IPS-20b (cell line): ENCODE results near the gene NOXA1.

Experiments
- H3K27ac ChIP-seq: one replicate; pipeline ENCODE4 v1.5.1; 2013; ENCODE audit warnings: low read length
- H3K27me3 ChIP-seq: 2 replicates; pipeline ENCODE4 v1.6.1; 2013; ENCODE audit warnings: mild to moderate bottlenecking, low read length, inconsistent platforms; ENCODE audit not compliant: insufficient read depth
- H3K36me3 ChIP-seq: 2 replicates; pipeline ENCODE4 v1.6.1; 2013; ENCODE audit warnings: low read depth, mild to moderate bottlenecking, inconsistent platforms, low read length, moderate library complexity; ENCODE audit not compliant: insufficient read depth
- H3K4me1 ChIP-seq: 2 replicates; pipeline ENCODE4 v1.6.1; 2013; ENCODE audit warnings: mild to moderate bottlenecking, control low read depth, inconsistent platforms, low read length, moderate library complexity; ENCODE audit not compliant: insufficient read depth
- H3K4me3 ChIP-seq: 2 replicates; pipeline ENCODE4 v1.5.1; 2013; ENCODE audit warnings: mild to moderate bottlenecking, low read length, inconsistent platforms
- H3K9ac ChIP-seq: 2 replicates; pipeline ENCODE4 v1.6.1; 2013; ENCODE audit warnings: low read depth, mild to moderate bottlenecking, inconsistent platforms, low read length, moderate library complexity
- H3K9me3 ChIP-seq: 2 replicates; pipeline ENCODE4 v1.6.1; 2013; ENCODE audit warnings: mild to moderate bottlenecking, low read depth, low read length, inconsistent platforms; ENCODE audit not compliant: insufficient read depth

NOXA1 gene

DNA sequence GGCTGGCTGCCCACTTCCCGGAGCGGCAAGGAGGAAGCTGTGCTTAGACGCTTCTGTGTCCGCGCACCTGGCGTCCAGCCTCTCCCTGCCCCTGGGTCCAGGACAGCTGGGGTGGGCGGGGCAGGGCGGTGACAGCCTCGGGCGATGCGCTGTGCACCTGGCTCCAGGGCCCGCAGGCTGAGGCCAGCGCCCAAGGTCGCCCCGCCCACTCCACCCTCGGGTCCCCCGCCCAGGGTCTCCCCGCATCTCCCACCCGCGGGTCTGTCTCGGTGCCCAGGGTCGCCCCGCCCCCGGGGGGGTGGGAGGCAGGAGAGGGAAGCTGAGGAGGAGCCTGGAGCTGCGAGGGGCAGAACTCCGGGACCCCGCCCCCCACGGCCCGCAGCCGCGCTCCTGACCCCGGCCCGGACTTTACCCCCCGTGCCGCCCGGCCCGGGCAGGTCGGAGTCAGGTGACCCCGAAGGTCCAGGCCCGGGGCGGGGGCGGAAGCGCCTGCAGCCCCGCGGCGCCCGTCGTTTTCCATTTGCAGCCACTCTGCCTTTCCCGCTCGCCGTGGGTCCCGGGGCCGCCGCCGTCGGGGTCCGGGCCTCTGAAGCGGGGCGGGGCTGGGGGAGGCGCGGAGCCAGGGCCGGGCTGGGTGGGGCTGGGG lies 18.2 kb downstream of the NOXA1 start, which contains the start of gene ENTPD8:
TSS of gene ENTPD8 (minus strand) at position 69 of the 646 bp plus-strand sequence. CDS start 3,072 bp downstream, outside the sequence.
- Histone ChIP-seq H3K9me3 (no peaks in the 10 kb centered on the region), H3K27me3 (peaks cover 9% of the 10 kb centered on the region; the same call in 1 of the 2 replicates), H3K4me3 (peak within 1 kb of the TSS; percentile 57), H3K36me3 (no peaks in the 10 kb centered on the region), H3K27ac (no peak within 1 kb of the TSS), H3K4me1 (no peaks in the 10 kb centered on the region), H3K9ac (no peak within 1 kb of the TSS)

DNA sequence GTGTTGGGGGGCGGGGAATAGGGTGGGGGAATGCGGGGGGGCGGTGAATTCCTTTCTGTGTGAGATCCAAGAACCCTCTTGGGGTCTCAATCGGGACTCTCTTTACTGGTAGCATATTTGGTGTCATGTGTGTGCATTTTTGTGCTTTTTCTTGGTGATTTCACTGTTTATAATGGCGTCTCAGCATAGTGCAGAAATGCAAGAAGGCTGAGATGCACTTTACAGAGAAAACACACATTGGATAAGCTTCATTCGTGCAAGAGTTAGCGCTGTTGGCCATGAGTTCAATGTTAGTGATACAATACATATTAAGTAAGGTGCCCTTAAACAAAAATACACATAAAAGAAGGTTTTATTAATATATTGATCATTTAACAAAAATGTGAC lies 18.7 kb downstream of the NOXA1 start:
- peak overlapping the region; percentile 57 for H3K4me3 ChIP-seq
- H3K27me3 ChIP-seq: peaks cover 9% of the 10 kb centered on the region; the same call in 1 of the 2 replicates
- no peaks in the 10 kb centered on the region for H3K9me3 ChIP-seq
- H3K27ac ChIP-seq: no peak overlapping the region
- no peak overlapping the region for H3K9ac ChIP-seq
- H3K4me1 ChIP-seq: no peaks in the 10 kb centered on the region
- H3K36me3 ChIP-seq: no peaks in the 10 kb centered on the region

DNA sequence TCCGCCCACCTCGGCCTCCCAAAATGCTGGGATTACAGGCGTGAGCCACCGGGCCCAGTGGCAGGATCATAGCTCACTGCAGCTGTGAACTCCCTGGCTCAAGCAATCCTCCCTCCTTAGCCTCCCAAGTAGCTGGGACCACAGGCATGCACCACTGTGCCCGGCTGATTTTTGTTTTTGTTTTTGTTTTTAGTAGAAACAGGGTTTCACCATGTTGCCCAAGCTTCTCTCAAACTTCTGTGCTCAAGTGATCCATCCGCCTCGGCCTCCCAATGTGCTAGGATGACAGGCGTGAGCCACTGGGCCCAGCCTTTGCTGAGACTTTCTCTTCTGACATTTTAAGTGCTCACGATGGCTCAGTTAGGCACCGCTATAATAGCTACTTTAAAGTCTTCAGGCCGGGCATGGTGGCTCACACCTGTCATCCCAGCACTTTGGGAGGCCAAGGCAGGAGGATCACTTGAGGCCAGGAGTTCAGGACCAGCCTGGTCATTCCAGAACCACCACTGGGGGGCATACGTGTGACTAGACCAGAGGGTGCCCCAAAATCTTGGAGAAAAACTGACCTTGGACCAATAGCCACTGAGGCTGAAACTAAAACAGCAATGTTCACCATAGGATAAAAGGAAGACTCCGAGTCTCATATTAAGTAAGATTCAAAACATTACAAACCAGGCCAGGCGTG lies 21.1 kb downstream of the NOXA1 start:
- peaks cover 4% of the 10 kb centered on the region; the same call in 1 of the 2 replicates for H3K36me3 ChIP-seq
- no peak overlapping the region for H3K4me3 ChIP-seq
- no peaks in the 10 kb centered on the region for H3K9me3 ChIP-seq
- H3K27ac ChIP-seq: no peak overlapping the region
- no peak overlapping the region for H3K9ac ChIP-seq
- no peaks in the 10 kb centered on the region for H3K4me1 ChIP-seq
- H3K27me3 ChIP-seq: peaks cover 9% of the 10 kb centered on the region; the same call in 1 of the 2 replicates

DNA sequence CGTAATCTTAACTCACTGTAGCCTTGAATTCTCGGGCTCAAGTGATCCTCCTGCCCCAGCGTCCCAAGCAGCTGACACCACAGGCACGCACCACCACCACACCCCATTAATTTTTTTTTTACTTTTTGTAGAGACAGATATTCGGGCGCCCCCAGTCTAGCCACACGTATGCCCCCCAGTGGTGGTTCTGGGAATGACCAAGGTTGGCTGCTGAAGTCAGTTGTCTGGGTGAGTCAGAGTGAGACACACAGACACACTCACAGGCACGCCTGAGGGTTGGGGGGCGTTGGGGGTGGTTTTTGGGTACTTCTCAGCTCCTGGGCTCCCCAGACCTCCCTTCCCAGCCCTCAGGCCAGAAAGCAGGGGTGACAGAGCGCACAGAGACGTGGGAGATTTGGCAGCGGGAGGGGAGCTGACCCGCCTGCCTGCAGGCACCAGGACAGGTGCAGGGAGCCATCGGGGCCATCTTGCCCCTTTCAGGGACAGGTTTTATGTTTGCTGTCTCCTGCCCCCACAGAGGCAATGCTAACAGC lies 22.1 kb downstream of the NOXA1 start:
- H3K9ac ChIP-seq: no peak overlapping the region
- no peak overlapping the region for H3K27ac ChIP-seq
- H3K9me3 ChIP-seq: no peaks in the 10 kb centered on the region
- H3K27me3 ChIP-seq: peaks cover 9% of the 10 kb centered on the region; the same call in 1 of the 2 replicates
- peaks cover 12% of the 10 kb centered on the region; the same call in 1 of the 2 replicates for H3K36me3 ChIP-seq
- no peaks in the 10 kb centered on the region for H3K4me1 ChIP-seq
- H3K4me3 ChIP-seq: no peak overlapping the region; the same call in 1 of the 2 replicates

DNA sequence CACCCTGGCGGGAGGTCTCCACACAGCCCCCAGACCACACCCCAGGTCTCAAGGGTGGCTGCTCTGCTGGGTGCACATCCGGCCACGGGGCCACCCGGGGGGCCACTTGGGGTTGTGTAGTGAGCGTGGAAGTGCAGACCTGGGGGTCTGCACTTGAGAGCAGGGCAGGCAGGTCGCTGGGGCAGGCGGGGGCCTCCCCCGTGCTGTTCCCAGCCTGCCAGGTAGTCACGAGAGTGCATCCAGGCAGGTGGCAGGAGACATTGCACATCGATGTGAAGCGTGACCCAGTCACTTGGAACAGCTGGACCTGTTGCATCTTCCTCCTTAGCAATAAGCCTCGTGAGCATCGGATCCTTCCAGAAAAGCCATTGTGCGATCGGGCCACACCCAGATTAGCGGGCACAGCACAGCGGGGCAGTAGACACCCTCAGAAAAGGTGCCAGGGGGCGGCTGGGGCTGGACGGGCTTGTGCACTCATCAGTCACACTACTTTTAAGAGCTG lies 22.8 kb downstream of the NOXA1 start:
- H3K9me3 ChIP-seq: no peaks in the 10 kb centered on the region
- no peak overlapping the region for H3K9ac ChIP-seq
- peaks cover 9% of the 10 kb centered on the region; the same call in 1 of the 2 replicates for H3K27me3 ChIP-seq
- H3K4me1 ChIP-seq: no peaks in the 10 kb centered on the region
- no peak overlapping the region for H3K27ac ChIP-seq
- peaks cover 12% of the 10 kb centered on the region; the same call in 1 of the 2 replicates for H3K36me3 ChIP-seq
- no peak overlapping the region for H3K4me3 ChIP-seq

DNA sequence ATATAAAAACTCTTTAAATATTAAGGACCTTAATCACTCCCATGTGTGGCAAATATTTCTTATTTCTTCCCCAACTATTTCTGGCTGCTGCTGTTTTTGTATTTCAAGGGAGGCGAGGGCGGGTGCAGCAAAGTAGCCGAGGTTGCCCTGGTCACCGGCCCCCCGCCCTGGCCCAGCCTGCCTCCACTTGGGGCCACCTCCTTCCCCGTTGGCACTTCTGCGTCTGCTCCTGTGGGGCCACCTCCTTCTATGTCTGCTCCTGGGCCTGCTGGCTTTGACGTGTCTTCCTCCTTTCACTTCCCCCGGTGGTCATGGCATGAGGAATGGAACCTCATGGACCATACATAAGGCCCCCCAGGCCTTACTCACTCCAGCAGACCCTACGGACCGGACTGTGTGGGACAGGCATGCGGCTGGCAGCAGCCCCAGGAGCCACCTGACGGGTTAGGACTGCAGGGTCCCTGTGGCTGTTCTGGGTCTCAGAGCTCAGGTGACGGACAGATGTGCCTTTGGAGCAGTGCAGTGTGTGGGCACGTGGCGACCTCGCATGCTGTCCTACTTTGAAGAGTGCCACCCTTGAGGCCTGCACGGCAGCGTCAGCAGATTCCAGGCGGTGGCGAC lies 23.8 kb downstream of the NOXA1 start:
- Histone ChIP-seq H3K9ac (no peak overlapping the region), H3K9me3 (no peaks in the 10 kb centered on the region), H3K27ac (no peak overlapping the region), H3K27me3 (peaks cover 7% of the 10 kb centered on the region; the same call in 1 of the 2 replicates), H3K4me1 (no peaks in the 10 kb centered on the region), H3K36me3 (peaks cover 12% of the 10 kb centered on the region; the same call in 1 of the 2 replicates), H3K4me3 (no peak overlapping the region)

DNA sequence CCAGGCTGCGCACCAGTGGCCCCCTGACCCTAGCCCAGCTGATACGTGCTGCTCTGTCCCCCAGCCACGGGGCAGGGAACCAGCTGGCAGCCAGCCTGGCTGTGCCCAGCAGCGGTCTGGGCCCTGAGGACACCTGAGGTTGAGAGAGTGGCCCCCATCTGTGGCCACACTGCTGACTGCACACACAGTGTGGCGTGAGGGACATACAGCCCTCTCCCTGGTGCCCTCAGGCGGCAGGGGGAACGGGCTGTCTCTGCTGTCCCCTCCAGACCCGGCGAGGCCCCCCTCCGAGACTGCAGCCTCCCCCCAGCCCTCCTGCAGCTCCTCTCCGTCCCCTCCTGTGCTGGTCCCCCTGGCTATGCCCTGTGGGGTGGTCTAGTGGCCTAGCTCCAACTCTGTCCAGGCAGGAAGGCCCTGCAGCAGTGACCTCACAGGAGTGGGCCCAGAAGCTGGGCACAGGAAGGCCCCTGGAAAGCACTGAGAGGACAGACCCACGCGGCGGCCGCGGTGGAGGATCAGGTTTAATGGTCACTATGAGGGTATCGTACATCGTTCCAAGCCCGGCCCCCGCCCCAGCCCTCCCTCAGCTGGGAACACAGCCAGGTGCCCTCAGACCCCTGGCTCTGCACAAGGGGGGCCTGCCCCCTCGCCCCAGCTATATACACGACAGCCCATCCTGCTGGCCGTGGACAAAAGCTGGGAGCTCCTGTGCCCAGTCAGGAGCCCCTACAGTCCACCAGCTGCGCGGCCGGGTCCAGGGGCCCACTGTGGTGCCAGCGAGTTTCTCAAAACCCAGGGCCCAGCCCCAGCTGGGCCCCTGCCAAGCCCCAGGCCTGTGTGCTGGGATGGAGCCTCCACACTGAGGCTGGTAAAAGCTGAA lies 24.8 kb downstream of the NOXA1 start:
- Histone ChIP-seq H3K4me3 (no peak overlapping the region), H3K9me3 (no peaks in the 10 kb centered on the region), H3K36me3 (peaks cover 12% of the 10 kb centered on the region; the same call in 1 of the 2 replicates), H3K9ac (no peak overlapping the region), H3K4me1 (no peaks in the 10 kb centered on the region), H3K27me3 (no peaks in the 10 kb centered on the region; the same call in 1 of the 2 replicates), H3K27ac (no peak overlapping the region)

DNA sequence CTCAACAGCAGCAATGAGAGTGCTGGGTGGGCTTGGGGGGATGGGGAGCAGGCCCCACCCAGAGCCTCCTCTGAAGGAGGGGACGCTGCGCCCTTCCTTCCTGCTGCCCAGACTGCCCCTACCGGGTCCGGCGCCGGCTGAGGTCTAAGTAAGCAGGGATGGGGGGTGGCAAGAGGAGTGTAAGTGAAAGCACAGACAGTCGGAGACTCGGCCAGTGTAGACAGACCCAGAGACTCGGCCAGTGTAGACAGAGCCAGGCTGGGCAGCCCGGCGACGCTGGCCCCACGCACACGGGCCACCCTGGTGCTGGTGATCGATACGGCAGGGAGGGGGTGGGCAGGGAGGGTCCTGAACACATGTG lies 25.4 kb downstream of the NOXA1 start:
- no peaks in the 10 kb centered on the region for H3K27me3 ChIP-seq
- no peaks in the 10 kb centered on the region for H3K9me3 ChIP-seq
- H3K36me3 ChIP-seq: peaks cover 12% of the 10 kb centered on the region; the same call in 1 of the 2 replicates
- H3K4me1 ChIP-seq: no peaks in the 10 kb centered on the region
- no peak overlapping the region for H3K9ac ChIP-seq
- H3K27ac ChIP-seq: no peak overlapping the region
- H3K4me3 ChIP-seq: no peak overlapping the region

DNA sequence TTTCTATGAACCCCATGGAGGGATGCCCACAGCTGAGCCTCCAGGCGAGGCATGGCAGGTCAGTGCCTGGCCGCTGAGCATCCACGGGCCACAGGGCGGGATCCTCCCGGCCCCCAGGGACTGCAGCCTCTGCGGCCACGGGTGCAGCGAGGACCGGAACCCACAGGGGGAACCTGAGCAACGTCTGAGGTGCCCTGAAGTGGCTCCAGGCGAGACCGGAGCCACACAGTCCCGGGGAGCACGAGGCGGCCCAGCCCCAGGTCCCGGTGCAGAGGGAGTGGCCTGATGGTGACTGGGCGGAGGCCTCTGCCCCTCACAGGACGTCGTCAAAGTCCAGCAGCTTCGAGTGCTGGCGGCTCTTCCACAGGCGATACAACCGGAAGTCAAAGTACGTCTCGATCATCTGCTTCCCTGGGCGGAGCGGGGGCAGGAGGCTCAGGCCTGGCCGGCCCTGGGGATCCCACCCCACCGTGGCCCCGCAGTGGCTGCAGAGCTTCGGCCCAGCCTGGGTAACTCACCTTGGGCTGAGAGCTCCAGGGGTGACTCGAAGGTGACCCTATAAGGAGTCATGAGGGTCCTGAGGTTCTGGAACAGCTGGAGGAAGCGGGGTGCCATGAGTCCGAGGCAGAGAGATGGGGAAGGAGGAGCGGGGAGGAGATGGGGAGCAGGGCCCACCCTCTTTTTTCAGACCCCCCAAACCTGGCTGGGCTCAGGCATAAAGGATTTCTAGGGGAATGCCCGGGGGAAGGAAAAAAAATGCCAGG lies 26.1 kb downstream of the NOXA1 start:
- Histone ChIP-seq H3K36me3 (peaks cover 12% of the 10 kb centered on the region; the same call in 1 of the 2 replicates), H3K27me3 (no peaks in the 10 kb centered on the region), H3K4me3 (no peak overlapping the region), H3K9ac (no peak overlapping the region), H3K4me1 (peaks cover 1% of the 10 kb centered on the region), H3K9me3 (no peaks in the 10 kb centered on the region), H3K27ac (no peak overlapping the region)

DNA sequence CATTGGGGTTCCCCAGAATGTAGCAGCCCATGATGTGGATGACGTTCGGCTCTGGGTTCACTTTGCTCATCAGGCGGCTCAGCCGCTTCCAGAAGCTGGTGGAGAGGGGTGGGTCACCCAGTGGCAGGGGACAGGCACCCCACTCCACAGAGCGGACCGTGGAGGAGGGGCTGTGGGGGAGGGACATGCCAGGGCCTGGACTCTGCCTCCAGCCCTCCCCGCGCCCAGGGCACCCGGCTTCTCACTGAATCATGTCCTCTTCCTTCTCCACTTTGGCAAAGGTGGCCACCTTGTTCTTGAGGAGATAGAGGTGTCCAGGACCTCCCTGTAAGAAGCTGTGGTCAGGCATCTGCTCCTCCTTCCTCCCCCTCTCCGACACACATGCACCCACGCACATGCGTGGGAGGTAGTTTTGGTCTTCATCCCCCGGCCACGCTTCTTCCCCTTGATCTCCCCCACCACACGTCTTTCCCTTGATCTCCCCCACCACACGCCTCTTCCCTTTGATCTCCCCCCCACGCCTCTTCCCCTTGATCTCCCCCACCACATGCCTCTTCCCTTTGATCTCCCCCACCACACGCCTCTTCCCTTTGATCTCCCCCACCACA lies 26.8 kb downstream of the NOXA1 start:
- Histone ChIP-seq H3K4me3 (no peak overlapping the region), H3K9me3 (no peaks in the 10 kb centered on the region), H3K27ac (no peak overlapping the region), H3K9ac (no peak overlapping the region), H3K36me3 (peaks cover 12% of the 10 kb centered on the region; the same call in 1 of the 2 replicates), H3K4me1 (peaks cover 7% of the 10 kb centered on the region), H3K27me3 (no peaks in the 10 kb centered on the region)
